ENCODE measurements around the gene DTD2.

Gene DTD2

DNA sequence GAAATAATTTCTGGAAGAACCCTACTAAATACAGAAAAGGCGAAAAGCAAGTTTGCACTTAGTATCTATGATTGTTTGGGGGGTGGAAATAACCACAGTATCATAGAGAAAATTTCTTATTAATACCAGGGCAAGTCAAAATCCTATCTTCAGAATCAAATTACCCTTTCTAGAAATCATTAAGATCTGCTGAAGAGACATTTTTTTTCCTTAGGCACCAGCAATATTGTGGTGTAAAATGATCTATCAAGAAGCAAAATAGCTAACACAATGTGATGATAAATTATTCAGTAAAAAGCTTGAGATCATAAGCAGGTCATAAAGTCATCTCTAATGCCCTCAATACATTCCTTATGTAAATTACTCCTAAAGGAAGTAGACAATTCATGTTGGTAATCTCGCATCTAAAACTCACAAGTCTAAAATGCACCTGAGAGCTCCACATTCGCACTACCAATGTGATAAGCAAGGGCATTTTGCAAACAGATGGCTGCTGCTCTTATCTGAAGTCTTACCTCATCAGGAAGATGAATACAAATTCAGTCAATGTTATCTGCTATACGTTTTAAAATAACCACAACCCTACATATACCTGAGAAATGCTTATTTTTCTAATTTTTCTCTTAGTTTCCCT is 51.6 kb downstream of the DTD2 start:
- DNase-seq (ENCODE audit: low read depth in 2 of 2), result no peak

GRCh38 chr14:31405106-31405505 is 52.2 kb downstream of the DTD2 start:
- DNase-seq (ENCODE audit: low read depth in 2 of 2), result no peak

GRCh38 chr14:31403707-31404106 is 53.6 kb downstream of the DTD2 start:
- no peak for DNase-seq (ENCODE audit: low read depth in 2 of 2)

DNA sequence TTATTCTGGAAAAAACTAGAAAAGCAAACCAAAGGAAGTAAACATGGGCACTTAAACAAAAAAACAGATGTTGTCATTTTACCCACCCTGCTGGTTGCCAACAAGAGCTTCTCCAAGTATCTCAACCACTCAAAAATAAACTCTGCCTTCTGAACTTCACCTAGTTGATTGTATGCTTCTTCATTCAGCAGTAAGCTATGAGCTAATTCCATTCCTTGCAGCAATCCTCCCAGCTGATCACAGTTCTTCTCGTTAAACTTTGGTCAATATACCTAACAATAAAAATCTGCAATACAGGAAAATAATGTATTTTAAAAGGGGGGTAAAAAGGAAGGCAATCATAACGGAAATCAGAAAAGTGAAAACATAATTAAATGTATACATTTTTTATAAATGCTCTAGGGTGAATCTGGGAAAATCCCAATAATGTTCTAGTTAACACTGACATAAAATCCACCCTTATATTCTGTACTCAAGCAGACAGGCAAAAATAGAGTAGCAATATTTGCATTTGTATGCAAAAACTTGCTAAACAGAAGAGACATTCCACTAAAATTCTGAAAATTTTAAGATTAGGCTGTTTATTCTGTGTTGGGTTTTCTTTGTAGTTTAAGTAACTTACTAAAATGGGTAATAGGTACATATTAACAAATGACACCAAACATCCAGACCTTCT is 54.4 kb downstream of the DTD2 start:
- DNase-seq (ENCODE audit: low read depth in 2 of 2), result no peak

GRCh38 chr14:31401369-31401932 is 55.9 kb downstream of the DTD2 start:
- no peak for DNase-seq (ENCODE audit: low read depth in 2 of 2)

DNA sequence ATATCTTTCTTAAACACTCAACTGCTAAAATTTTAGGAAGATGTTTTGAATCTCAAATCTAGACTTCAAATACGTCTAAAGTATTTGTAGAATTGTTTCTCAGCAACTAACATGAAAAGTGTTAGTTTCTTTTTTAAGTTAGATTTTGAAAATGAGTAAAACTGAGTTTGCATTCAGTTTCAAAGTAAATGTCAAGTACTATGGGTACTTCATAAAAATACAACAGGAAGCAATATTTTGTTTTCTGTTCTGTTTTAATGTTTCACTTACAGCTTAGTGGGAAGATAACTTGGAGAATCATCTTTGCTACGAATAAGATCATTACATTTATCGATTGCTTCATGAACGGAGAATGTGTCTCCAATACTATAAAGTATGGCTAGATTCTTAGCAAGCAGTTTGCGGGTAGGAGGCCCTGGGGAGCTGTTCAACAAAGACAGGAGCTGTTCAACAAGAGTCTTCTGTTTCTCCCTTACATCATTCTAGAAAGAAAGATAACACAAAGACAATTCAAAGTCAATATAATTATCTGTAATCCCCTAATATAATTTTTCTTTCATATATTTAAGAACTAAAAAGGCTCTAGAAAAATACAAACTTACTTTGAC is 57.2 kb downstream of the DTD2 start:
- DNase-seq (ENCODE audit: low read depth in 2 of 2), result no peak
